A673 (cell line): ENCODE results near the gene ADTRP. TPM values are rescaled to one million over a fixed set of nuclear protein-coding genes. Genes with fewer than 3 reads are reported as not detected.

Experiments used
- Bru-seq: library from RNA; stranded (reverse); fragments of 400-500 nt; gene quantifications from one replicate; lab custom pipeline; 2021; lab: Mats Ljungman, UMichigan
- BruChase-seq, 2 experiments: library from RNA; stranded (reverse); fragments of 400-500 nt; gene quantifications; one replicate each; lab custom pipeline; 2021; lab: Mats Ljungman, UMichigan
- BruUV-seq: library from RNA; stranded (reverse); fragments of 400-500 nt; replicated peaks from 2 replicates; lab custom pipeline; 2021; lab: Mats Ljungman, UMichigan
- CTCF ChIA-PET: fragments of 300-600 bp; sonication (Branson Sonifier 250); formaldehyde crosslinking; loops from one replicate; lab custom pipeline; 2022; ENCODE audit warnings: antibody characterized with exemption; lab: Charles Lee
- POLR2A ChIA-PET: fragments of 300-600 bp; sonication (Branson Sonifier 250); formaldehyde crosslinking; loops from one replicate; lab custom pipeline; 2022; ENCODE audit warnings: antibody characterized with exemption; ENCODE audit not compliant: low non-redundant PET; lab: Charles Lee
- DNase-seq: peaks from one replicate; pipeline ENCODE4 v3.0.0-alpha.2; 2015; ENCODE audit warnings: low spot score
- H3K27ac ChIP-seq: fragments of 200-600 bp; sonication (generic); 2 replicates; pipeline ENCODE4 v1.5.1; 2016; ENCODE audit warnings: mixed run types, low read depth, mild to moderate bottlenecking, mixed read lengths, antibody characterized with exemption, low read length; ENCODE audit not compliant: poor library complexity, severe bottlenecking
- H3K27me3 ChIP-seq: fragments of 200-600 bp; sonication (generic); replicated peaks from 2 replicates; pipeline ENCODE4 v1.6.1; 2017; ENCODE audit warnings: mixed run types, low read depth, mild to moderate bottlenecking, mixed read lengths, antibody characterized with exemption, low read length; ENCODE audit not compliant: insufficient read depth, poor library complexity
- H3K36me3 ChIP-seq: fragments of 200-600 bp; sonication (generic); 2 replicates; pipeline ENCODE4 v1.6.1; 2016; ENCODE audit warnings: mixed run types, mild to moderate bottlenecking, mixed read lengths, antibody characterized with exemption, low read length; ENCODE audit not compliant: insufficient read depth, poor library complexity, severe bottlenecking
- H3K4me1 ChIP-seq: fragments of 200-600 bp; sonication (generic); 2 replicates; pipeline ENCODE4 v1.6.1; 2017; ENCODE audit warnings: mixed run types, mild to moderate bottlenecking, mixed read lengths, antibody characterized with exemption, low read length; ENCODE audit not compliant: insufficient read depth, poor library complexity, severe bottlenecking
- H3K4me3 ChIP-seq: fragments of 200-600 bp; sonication (generic); 2 replicates; pipeline ENCODE4 v1.5.1; 2016; ENCODE audit warnings: low read depth, mixed run types, mild to moderate bottlenecking, mixed read lengths, low read length; ENCODE audit not compliant: poor library complexity, severe bottlenecking
- H3K9me3 ChIP-seq: fragments of 200-600 bp; sonication (generic); 2 replicates; pipeline ENCODE4 v1.6.1; 2016; ENCODE audit warnings: mixed run types, low read depth, mild to moderate bottlenecking, mixed read lengths, antibody characterized with exemption, low read length; ENCODE audit not compliant: poor library complexity, severe bottlenecking
- CTCF ChIP-seq: fragments of 300-800, 200-600 bp; sonication (generic); conservative IDR thresholded peaks from 2 replicates; pipeline ENCODE4 v1.5.1; 2017; ENCODE audit warnings: low read depth, mild to moderate bottlenecking, antibody characterized with exemption, low read length, moderate library complexity, mixed read lengths
- EZH2 ChIP-seq: fragments of 200-600 bp; sonication (generic); IDR thresholded peaks from 2 replicates; pipeline ENCODE4 v1.6.1; 2017; ENCODE audit warnings: borderline replicate concordance, low read depth, mild to moderate bottlenecking, mixed read lengths, antibody characterized with exemption, low read length; ENCODE audit not compliant: poor library complexity, severe bottlenecking
- intact Hi-C: fragments of 100-400 bp; cut with micrococcal nuclease; formaldehyde crosslinking; loops from one replicate; pipeline ENCODE4 v1.10.0; 2022; ENCODE audit not compliant: unreplicated experiment
- long read RNA-seq: library from polyadenylated mRNA; stranded (forward); transcript quantifications from one replicate; pipeline ENCODE4 v2.0.0, GENCODE V29; 2022
- total RNA-seq: library from RNA; stranded (reverse); gene quantifications from 2 replicates; pipeline ENCODE4 v1.2.3, GENCODE V29; 2021

The ADTRP gene
- total RNA-seq, result not detected in 2 replicates
- Bru-seq, nascent RNA, result not detected
- percentile 4 among the genes with signal in this experiment for BruChase-seq, experiment 1, labeled RNA remaining after a 2-hour chase
- BruChase-seq, experiment 2, labeled RNA remaining after a 6-hour chase, result not detected
- long read RNA-seq, result 0 reads

DNA sequence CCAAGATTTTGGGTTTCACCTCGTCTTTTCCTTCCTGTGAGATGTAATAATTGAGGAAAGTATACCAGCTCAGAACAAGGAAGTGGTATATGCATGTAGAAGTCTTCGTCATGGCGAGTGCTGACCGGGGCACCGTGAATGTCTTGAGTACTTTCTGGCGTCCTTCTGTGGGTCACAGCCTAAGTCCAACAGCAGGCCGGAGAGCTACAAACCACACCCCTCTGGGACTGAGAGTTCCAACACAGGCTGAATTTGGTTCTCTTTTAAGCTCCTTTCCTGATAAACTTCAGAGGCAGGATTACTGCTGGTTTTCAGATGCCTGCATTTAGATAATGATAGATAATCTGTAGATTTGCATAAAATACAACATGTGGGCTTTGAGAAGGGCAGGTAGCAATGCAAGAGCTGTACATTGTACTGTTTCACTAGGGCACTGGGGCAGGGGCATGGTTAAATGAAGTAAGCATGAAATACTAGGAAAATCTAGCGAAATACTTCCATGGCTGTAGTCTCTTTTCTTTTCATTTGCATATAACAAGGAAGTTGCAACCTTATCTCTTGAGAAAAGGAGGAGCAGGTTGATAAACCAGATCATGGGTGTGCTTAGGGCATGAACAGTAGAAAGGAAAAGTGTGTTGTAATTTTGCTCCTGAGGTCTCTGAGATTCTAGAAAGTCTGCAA is at the start of gene ADTRP:
Gene ADTRP, minus strand, starts transcription at position 156 of the 681 bp plus-strand sequence. Its CDS starts 44 bp downstream, at position 112.
- Histone ChIP-seq H3K27ac (no peak within 1 kb of the TSS), H3K4me1 (no peaks in the 10 kb centered on the region), H3K4me3 (no peak within 1 kb of the TSS), H3K27me3 (no peaks in the 10 kb centered on the region), H3K9me3 (no peaks in the 10 kb centered on the region), H3K36me3 (no peaks in the 10 kb centered on the region)
- ChIA-PET POLR2A (no interaction called here), CTCF (interaction anchor here (0.6 kb wide), 1 partner anchor 447 kb away, joined by 3 read pairs; no protein-coding TSS in a partner anchor)
- no TSS peak for BruUV-seq
- TF ChIP-seq CTCF (no peak), EZH2 (no peak)
- intact Hi-C loops, result no loop called here
- DNase-seq, result no peak

- no peak for TF ChIP-seq EZH2
- TF ChIP-seq CTCF, result no peak
- BruUV-seq, result no TSS peak
- POLR2A ChIA-PET, result interaction anchor here (0.7 kb wide), 1 partner anchor 1755 kb away, joined by 6 read pairs; no protein-coding TSS in a partner anchor
Observed at GRCh38 chr6:11826779-11827178, 48.2 kb upstream of the ADTRP start.

GRCh38 chr6:11824986-11825385 is 46.4 kb upstream of the ADTRP start:
- Histone ChIP-seq H3K9me3 (no peaks in the 10 kb centered on the region), H3K27ac (no peak overlapping the region), H3K4me1 (no peaks in the 10 kb centered on the region), H3K27me3 (peaks cover 58% of the 10 kb centered on the region), H3K4me3 (no peak overlapping the region), H3K36me3 (no peaks in the 10 kb centered on the region)
- ChIA-PET POLR2A (no interaction called here), CTCF (no interaction called here)
- intact Hi-C loops, result no loop called here
- TF ChIP-seq EZH2, result no peak
- no peak for TF ChIP-seq CTCF
- no TSS peak for BruUV-seq
- DNase-seq, result no peak

More at GRCh38 chr6:11826779-11827178, 48.2 kb upstream of the ADTRP start:
- Histone ChIP-seq H3K27ac (no peak overlapping the region), H3K9me3 (no peaks in the 10 kb centered on the region), H3K4me1 (no peaks in the 10 kb centered on the region), H3K36me3 (no peaks in the 10 kb centered on the region), H3K4me3 (no peak overlapping the region), H3K27me3 (peaks cover 42% of the 10 kb centered on the region)
- DNase-seq, result no peak
- CTCF ChIA-PET, result no interaction called here
- intact Hi-C loops, result no loop called here
